NCI-H526 (cell line): ENCODE data around the gene KRTAP5-10.
"Not testable (repeated sequence)": the region's sequence is repeated elsewhere in the genome, so short reads cannot be mapped to it uniquely, and the experiment has no call there.

ENCODE experiments used
- DNase-seq, 2 experiments: peaks; one replicate each; lab custom pipeline; 2025; lab: John Stamatoyannopoulos, UW

The KRTAP5-10 gene

DNA sequence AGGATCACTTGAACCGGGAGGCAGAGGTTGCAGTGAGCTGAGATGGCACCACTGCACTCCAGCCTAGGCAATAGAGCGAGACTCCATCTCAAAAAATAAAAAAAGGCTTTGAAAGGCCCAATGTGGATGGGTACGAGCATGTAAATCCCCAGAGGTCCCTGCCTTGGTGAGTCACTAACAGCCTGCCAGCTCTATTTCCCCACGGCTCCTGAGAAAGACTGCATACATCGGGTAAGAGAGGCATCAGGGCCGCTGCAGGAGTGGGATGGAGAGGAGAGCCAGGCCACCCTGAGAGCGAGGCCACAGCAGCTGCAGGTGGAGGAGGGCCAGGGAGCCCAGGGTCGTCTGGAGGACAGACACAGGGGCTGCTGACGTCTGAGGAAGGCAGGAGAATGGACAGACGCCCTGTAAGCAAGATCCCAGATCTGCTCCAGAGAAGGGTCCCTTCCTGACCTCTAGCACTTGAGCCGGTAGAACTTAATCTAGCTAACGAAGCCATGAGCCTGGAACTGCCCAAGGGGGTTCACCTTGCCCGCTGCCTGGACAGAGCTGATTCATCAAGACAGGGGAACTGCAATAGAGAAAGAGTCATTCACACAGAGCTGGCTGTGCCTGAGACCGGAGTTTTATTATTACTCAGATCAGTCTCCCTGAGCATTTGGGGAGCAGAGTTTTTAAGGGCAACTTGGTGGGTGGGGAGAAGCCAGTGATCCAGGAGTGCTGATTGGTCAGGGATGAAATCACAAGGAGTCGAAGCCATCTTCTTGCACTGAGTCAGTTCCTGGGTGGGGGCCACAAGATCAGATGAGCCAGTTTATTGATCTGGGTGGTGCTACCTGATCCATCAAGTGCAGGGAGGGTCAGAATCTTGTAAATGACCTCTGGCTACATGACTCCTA, 22.2 kb upstream of the KRTAP5-10 start:
- no peak for DNase-seq

DNA sequence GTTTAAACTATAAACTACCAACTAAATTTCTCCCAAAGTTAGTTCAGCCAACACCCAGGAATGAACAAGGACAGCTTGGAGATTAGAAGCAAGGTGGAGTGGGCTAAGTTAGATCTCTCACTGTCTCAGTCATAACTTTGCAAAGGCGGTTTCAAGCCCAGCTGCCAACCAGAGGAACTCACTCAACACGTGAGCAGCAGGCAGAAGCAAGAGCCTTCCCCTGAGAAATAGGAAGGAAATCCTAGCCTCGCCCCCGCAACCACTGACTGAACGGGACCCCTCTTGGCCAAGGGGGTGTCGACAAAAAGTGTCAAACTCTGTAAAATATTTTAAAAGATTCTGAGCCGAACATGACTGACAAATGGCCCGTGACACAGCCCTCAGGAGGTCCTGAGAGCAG, 21.5 kb upstream of the KRTAP5-10 start:
- no peak for DNase-seq

DNA sequence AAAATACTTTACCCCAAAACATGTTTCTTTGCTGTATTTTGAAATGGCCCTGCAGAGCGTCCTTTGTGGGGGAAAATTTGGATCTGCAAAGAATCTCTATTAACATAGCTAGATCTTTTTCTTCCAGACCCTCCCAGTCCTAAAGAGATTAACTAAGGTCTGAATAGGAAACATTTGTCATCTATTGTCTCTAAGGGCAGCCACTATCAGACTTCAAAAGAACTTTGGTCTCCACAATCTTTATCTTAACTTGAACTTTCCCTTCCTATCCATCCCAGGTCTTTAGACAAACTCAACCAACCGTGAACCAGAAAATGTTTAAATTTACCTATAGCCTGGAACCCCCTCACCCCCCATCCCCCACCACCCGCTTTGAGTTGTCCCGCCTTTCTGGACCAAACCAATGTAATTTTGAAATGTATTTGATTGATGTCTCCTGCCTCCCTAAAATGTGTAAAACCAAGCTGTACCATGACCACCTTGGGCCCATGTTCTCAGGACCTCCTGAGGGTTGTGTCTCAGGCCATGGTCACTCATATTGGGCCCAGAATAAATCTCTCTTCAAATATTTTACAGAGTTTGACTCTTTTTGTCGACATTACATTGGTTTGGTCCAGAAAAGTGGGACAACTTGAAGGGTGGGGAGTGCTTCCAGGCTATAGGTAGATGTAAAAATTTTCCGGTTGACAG, 20.7 kb upstream of the KRTAP5-10 start:
- DNase-seq, result no peak

DNA sequence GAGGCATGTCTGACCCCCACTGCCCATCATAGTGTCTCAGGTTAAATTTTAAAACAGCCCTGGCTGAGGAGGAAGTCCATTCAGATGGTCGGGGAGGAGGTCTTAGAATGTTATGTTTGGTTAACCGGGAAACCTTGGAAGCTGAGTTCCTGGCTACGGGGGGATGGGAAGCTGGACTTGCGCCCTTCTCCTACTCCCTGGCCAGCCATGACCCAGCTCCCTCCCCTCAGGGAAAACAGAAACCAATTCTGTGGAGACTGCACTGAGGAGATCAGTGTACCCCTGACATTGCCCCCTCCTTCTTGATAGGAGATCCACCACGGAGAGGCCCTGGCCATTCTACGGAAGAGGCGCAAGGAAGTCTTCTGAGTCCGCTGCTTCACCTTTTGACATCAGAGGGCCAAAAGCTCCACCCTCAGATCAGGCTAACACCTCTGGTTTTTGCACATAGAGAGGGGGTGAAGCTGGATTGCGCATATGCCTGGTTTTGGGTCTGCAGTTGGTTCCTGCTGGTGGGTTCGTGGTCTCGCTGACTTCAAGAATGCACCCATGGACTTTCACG, 19.9 kb upstream of the KRTAP5-10 start:
- no peak for DNase-seq

DNA sequence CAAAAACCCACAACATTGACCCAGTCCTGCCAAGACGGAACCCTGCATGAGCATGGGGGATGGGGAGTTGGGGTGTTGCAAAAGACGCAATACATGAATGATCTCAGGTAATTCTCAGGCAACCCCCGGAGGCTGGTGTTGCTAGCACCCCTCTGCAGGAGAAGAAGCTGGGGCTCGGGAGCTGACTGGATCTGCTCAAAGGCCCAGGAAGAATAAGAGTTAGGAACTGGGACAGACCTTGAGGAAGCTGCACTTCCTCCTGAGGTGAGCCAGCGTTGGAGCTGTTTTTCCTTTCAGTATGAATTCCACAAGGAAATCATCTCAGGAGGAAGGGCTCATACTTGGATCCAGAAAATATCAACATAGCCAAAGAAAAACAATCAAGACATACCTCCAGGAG, 17.2 kb upstream of the KRTAP5-10 start, which contains the start of gene KRTAP5-9:
Gene KRTAP5-9, plus strand, starts transcription at position 301 of the 400 bp plus-strand sequence. CDS start 238 bp downstream, outside the sequence.
- DNase-seq, result no peak

DNA sequence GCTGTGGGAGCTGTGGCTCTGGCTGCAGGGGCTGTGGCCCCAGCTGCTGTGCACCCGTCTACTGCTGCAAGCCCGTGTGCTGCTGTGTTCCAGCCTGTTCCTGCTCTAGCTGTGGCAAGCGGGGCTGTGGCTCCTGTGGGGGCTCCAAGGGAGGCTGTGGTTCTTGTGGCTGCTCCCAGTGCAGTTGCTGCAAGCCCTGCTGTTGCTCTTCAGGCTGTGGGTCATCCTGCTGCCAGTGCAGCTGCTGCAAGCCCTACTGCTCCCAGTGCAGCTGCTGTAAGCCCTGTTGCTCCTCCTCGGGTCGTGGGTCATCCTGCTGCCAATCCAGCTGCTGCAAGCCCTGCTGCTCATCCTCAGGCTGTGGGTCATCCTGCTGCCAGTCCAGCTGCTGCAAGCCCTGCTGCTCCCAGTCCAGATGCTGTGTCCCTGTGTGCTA, 16.6 kb upstream of the KRTAP5-10 start:
- no peak for DNase-seq

DNA sequence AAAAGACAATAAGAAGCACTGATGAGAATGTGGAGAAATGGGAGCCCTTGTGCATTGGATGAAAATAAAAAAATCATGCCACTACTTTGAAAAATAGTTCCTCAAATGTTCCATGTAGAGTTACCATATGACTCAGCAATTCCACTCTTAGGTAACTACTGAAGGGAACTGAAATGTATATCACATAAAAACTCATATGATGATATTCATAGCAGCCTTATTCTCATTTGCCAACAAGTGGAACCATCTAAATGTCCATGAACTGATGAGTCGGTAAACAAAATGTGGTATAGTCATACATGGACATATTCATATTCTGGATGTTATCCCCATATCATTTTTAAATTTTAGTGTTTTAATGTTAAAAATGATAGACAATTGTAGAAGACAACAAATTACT, 13.7 kb upstream of the KRTAP5-10 start:
- no peak for DNase-seq

DNA sequence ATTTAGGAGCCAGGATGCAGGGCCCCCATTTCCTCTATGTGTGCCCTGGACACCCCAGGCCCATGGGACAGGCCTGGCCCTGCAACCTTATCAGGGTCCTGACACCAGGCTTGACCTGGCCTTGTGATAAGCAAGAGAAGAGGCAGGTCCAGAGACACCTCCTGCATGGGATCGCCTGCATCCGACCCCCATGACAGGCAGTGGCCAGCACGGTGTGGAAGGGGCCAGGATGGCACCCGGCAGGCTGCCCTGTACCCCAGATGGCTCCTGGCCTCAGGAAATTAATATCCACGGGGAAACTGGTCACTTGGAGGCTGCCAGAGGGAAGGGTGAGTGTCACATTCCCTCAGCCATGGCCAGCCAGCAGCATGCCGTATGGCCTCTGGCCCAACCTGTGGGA, 10.4 kb upstream of the KRTAP5-10 start:
- no peak for DNase-seq

DNA sequence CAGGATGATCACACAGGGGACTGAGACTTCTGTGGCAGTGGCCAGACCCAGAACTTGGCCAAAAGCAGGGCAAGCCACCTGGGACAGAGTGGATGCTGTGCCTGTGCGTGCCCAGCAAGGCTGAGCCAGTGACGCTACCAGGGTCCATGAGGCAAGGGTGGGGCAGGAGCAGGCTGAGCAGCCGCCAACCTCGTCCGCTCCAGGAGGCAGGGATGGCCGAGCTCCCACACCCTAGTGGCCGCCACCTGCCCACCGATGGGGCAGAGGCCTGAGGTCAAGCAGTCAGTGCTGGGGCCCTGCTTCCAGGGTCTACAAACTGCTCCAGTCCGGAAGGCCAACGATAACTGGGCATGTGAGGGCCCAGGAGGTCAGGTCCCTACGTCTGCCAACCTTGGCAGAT, 9.9 kb upstream of the KRTAP5-10 start:
- no peak for DNase-seq

DNA sequence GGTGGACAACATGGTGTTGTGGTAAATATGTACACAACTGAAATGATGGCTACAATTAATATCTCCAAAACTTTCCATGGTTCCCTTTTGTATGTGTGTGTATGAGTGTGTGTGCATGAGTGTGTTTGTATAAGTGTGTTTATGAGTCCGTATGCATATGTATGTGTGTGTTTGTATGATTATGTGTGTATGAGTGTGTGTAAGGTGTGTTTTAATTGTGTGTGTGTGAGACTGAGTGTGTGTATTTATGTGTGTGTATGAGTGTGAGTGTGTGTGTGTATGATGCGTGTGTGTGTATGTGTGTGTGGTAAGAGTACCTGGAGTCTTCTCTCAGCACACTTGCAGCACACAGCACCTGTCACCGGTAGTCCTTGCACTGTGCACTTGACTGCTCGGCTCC, 9.3 kb upstream of the KRTAP5-10 start:
- DNase-seq, result no peak

DNA sequence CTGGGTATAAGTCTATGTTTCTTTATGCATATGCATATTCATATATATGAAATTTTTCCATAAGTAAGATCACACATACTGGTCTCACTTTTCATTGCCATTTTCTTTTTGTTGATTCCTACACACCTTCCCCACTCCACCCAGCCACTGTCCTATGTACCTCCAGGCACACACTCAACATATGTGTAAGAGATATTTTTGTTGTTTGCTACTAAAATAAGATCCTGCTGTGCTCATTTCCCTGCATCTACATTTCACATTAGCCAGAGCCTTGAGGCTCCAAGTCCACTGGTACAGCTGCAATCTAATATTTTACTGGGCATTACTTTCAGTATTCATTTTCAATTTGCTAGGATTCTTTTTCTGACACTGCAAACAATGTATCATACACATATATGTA, 8.1 kb upstream of the KRTAP5-10 start:
- DNase-seq, result no peak

DNA sequence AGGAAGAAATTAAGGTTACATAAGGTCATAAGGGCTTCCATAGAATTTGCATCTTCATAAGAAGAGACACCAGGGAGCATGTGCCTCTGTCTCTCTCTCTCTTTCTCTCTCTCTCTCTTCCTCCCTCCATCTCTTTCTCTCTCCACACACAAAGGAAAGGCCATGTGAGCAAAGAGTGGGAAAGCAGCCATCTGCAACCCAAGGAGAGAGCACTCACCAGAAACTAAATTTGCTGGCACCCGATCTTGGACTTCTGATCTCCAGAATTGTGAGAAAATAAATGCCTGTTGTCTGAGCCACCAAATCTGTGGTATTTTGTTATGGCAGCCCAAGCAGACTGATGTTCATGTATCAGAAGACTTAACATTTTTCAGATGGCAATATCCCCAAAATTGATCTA, 6.4 kb upstream of the KRTAP5-10 start:
- no peak for DNase-seq

DNA sequence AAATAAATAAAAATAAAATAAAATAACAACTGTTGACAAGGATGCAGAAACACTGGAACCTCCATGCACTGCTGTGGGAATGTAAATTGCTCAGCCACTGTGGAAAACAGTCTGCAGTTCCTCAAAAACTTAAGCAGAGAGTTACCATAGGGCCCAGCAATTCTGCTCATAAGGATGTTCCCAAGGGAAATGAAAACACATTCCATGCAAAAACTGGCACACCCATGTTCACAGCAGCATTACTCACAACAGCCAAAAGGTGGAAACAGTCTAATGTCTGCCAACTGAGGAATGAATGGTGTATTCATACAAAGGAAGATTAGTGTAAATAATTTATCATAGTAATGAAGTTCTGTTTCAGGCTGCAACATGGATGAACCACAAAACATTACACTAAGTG, 3.2 kb upstream of the KRTAP5-10 start:
- DNase-seq, result peak; percentile 11 to 48

DNA sequence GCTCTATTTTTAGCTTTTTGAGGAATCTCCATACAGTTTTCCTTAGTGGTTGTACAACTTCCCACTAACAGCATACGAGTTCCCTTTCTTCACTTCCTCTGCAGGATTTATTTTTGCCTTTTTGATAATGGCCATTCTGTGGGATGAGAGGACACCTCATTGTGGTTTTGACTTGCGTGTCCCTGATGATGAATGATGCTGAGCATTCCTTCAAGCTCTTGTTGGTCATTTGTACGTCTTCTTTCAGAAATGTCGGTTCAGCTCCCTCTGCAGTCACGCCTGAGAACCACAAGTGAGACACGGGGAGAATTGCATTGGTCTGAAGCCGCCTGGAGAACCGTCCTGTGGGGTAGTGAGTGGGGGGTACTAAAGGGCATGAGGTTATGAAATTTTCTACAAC, 2.0 kb upstream of the KRTAP5-10 start:
- DNase-seq, result peak; percentile 11 to 65

DNA sequence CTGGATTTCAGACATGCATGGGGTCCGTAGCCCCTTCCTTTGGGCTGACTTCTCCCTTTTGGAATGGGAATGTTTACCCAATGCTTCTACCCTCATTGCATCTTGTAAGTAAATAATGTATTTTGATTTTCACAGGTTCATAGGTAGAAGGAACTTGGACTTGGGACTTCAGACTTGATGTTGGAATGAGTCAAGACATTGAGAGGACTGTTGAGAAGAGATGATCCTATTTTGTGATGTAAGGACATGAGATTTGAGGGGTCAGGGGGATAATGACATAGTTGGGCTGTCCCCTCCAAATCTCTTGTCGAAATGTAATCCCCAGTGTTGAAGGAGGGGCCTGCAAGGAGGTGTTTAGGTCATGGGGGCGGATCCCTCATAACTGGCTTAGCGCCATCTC, 933 bp upstream of the KRTAP5-10 start:
- no peak for DNase-seq

DNA sequence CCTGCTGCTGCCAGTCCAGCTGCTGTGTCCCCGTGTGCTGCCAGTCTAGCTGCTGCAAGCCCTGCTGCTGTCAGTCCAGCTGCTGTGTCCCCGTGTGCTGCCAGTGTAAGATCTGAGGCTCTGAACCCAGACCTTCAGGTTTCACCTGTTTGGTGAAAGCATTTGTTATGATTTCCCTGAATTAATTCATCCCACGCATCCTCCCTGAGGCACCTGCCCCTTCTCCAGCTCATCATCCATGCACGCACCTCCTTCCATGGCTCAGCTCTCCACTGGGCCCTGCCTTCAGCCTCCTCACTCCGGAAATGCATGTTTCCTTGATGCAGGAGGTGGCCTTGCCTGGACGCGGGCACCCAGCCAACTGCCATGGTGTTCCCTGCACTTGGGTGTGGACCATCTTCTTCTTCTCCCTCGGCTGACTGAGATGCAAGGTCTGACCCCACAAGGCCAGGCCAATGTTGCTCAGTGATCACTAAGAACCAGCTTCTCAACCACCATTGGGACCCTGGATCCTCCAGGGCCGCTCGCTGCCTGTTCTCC, 788 bp downstream of the KRTAP5-10 start:
- DNase-seq, result no peak

DNA sequence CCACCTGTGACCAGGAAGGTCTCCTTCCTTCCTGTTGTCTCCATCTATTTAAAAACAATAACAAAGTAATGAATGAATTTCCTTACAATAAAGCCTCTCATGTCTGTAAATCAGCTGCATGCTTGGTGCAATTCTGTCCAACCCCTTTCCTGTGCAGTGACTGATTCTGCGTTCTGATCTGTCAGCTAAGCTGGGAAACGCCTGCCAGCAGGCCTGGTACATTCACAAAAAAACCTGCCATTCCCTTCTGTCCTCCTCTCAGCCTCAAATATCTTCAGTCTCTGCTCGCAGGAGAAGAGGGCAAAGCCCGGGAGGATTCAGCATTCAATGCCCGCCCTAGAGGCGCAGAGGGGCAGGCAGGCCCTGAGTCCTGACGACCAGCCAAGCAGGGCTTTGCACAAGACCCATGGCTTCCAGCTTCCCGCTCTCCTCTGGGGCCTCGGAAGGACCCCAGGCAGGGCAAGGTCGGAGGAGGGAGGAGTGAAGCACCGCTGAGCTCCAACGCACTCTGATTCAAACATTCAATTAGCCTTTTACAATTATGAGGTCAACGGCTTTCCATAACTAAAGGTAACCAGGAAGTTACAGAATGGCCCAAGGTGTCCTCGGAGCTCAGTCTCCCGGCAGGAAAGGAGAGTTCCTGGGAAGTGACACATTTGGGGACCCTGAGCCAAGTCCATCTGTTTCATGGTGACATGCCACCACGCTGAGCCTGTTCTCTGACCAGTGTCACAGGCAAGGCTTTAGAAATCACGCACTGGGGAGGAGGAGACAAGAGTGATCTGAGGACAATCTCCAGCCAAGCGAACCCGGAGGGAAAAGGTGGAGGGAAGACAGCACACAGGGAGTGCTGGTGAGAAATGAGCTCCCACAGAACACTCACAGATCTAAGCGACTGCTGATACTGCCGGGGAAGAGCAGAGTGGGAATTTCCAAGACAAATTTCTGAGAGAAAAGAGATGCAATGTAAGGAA, 1.6 kb downstream of the KRTAP5-10 start:
- not testable (repeated sequence) for DNase-seq

DNA sequence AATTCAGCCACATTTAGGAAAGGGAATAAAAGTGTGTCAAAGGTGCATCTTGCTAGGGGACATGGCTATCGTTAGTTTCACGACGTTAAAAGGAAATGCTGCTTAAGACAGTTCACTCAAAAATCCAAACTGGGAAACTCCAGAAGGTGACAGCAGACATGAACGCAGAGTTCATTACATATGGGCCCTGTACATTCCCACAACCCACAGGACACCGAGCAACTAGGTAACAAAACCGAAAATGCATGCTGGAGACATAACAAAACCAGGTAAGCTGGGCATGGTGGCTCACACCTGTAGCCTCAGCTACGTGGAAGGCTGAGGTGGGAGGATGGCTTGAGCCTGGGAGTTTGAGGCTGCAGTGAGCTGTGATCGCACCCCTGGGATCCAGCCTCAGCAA, 2.3 kb downstream of the KRTAP5-10 start:
- not testable (repeated sequence) for DNase-seq

DNA sequence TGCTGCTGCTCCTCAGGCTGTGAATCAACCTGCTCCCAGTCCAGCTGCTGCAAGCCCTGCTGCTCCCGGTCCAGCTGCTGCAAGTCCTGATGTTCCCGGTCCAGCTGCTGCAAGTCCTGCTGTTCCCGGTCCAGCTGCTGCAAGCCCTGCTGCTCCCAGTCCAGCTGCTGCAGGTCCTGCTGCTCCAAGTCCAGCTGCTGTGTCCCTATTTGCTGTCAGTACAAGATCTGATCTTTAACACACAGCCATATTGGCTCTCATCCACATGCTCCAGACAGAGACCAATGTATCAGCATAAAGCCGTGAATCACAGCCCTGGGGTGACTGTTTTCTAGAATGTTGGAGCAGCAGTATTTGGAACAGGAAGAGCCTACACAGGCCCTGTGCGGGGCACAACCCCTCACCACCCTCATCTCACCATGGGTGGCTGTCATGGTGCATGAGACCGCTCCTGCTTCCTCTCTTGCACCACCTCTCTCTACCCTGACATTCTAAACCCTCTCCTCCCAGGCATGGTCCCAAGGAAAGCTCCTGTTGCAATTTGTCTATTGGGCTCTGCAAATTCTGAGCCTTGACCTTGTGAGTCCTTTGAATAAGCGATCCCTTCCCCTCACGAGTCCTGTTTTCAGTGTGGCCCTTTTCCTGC, 3.5 kb downstream of the KRTAP5-10 start:
- no peak for DNase-seq

DNA sequence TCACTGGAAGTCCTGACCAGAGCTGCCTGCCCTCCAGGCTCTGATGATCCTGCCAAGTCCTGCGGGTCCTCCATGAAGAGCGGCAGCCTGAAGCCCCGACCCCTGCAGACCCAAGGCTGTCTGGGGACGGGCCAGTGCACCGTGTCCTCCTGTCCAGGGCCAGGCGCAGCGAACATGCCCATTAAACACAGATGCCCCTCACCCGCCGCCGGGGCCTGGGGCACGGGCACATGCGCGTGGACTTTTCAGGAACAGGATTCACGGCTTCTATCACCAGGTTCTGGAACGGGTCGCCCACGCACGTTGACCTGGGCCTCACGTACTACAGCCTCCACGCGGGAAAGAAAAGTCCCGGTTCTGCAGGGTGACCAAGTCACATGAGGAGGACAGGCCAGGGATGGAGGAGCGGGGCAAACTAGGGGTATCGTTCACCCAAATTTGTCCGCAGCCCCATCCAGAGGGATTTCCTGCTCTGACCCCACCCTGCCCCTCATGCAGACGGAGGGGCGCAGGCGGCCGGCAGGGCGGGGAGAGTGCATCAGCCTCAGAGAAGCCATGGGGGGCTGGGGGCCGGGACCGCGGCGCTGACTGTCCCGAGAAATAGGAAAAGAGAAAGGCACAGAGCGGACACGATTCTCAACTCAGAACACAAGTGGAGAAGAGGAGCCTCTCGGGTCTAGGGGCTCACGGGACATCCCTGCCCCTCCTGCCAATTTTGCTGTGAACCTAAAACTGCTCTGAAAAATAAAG, 5.9 kb downstream of the KRTAP5-10 start:
- not testable (repeated sequence) for DNase-seq
